ENCODE measurements around the gene DNAH9.

The DNAH9 gene

DNA sequence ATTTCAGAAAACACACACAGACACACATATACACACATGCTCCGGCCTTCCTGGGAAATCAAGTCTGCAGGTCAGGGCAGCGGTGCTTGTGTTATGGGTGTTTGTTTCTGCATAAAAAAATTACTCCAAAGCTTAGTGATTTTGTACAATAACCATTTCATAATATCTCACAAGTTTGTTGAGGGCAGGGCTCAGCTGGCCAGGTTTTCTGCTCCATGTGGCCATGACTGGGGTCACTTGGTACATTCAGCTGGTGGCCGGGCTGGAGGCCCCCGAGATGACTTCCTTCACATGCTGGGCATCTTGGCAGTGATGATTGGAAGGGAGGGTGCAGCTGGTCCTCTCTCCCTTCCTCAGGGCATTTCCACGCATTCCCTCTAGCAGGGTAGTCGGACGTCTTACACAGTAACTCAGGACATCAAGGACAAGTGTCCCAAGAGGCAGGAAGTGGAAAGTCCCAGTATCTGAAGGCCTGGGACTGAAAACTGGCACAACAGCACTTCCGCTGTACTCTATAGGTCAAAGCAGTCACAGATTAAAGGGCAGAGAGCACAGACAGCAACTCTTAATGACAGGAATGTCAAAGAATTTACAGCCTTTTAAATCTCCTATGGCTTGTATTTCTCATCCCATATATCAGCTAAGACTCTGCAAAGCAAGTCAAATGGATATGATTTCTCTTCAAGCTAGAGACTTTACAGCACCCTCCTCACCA is 271.6 kb downstream of the DNAH9 start:
- no peaks in the 10 kb centered on the region for H3K27me3 ChIP-seq
- DNase-seq = no peak
- H3K9me3 ChIP-seq = no peaks in the 10 kb centered on the region
- H3K36me3 ChIP-seq = no peaks in the 10 kb centered on the region
- H3K4me1 ChIP-seq = no peaks in the 10 kb centered on the region
- TF ChIP-seq, protein P1, sequence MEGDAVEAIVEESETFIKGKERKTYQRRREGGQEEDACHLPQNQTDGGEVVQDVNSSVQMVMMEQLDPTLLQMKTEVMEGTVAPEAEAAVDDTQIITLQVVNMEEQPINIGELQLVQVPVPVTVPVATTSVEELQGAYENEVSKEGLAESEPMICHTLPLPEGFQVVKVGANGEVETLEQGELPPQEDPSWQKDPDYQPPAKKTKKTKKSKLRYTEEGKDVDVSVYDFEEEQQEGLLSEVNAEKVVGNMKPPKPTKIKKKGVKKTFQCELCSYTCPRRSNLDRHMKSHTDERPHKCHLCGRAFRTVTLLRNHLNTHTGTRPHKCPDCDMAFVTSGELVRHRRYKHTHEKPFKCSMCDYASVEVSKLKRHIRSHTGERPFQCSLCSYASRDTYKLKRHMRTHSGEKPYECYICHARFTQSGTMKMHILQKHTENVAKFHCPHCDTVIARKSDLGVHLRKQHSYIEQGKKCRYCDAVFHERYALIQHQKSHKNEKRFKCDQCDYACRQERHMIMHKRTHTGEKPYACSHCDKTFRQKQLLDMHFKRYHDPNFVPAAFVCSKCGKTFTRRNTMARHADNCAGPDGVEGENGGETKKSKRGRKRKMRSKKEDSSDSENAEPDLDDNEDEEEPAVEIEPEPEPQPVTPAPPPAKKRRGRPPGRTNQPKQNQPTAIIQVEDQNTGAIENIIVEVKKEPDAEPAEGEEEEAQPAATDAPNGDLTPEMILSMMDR (IDR thresholded peaks at IDR 0.05; ENCODE audit: low read depth, low read length) = no peak
- H3K4me3 ChIP-seq (ENCODE audit: low read depth, low read length) = no peak overlapping the region

DNA sequence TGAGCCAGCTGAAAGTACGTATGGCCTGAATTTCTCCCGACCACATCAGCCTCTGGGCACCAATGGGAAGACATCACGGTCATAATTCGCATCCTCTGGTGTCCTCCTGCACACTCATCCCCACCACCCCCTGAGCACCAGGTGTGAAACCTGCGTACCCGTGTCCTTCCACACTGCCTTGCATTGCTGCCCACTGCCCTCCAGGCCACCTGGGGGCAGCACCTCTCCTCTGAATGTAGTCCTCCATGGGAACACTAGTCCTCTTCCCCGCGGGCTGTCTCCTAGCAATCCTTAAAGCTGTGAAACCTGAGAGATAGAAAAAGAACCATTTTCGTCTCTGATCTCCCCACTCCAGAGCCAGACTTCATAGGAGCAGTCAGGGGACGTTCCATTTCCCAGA is 273.5 kb downstream of the DNAH9 start:
- DNase-seq = peak; percentile 4
- H3K27me3 ChIP-seq = no peaks in the 10 kb centered on the region
- no peaks in the 10 kb centered on the region for H3K9me3 ChIP-seq
- no peak overlapping the region for H3K4me3 ChIP-seq (ENCODE audit: low read depth, low read length)
- TF ChIP-seq, protein P1 (IDR thresholded peaks at IDR 0.05; ENCODE audit: low read depth, low read length) = no peak
- no peaks in the 10 kb centered on the region for H3K4me1 ChIP-seq
- H3K36me3 ChIP-seq = no peaks in the 10 kb centered on the region

DNA sequence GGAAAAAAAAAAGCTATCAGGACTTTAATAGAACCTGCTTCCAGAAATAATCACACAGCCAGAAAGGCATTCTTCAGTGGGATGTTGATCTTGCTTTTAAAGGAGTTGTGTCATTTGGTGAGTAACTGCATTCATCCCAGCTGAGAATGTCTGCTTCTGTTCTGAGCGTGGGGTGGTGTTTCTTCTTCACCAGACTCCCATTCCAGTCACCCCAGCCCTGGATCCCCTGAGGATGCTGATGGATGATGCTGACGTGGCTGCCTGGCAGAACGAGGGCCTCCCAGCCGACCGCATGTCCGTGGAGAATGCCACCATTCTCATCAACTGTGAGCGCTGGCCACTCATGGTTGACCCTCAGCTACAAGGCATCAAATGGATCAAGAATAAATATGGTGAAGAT is 276.5 kb downstream of the DNAH9 start:
- TF ChIP-seq, protein P1 (IDR thresholded peaks at IDR 0.05; ENCODE audit: low read depth, low read length) = no peak
- H3K27me3 ChIP-seq = no peaks in the 10 kb centered on the region
- no peak for DNase-seq
- H3K4me3 ChIP-seq (ENCODE audit: low read depth, low read length) = no peak overlapping the region
- H3K9me3 ChIP-seq = no peaks in the 10 kb centered on the region
- no peaks in the 10 kb centered on the region for H3K4me1 ChIP-seq
- no peaks in the 10 kb centered on the region for H3K36me3 ChIP-seq

DNA sequence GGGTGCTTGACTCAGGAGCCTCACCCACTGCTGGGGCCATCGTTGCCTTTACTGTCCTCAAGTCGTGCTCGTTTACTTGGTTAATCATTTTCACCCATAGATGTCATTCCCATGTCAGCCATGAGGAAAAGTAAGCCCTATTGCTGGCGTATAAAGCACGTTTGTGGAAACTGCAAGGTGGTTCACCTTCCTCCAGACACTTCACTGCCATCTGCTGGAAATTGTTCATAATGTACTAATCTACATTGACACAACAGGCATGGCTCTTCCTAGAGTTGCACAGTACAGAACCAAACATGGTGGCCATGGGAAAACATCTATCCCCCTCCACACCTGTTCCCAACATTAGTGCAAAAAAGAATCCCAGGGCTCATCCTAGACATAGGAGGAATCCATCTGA is 282.4 kb downstream of the DNAH9 start:
- Histone ChIP-seq H3K4me1 (no peaks in the 10 kb centered on the region), H3K4me3 (ENCODE audit: low read depth, low read length) (no peak overlapping the region), H3K27me3 (no peaks in the 10 kb centered on the region), H3K9me3 (no peaks in the 10 kb centered on the region), H3K36me3 (no peaks in the 10 kb centered on the region)
- TF ChIP-seq, protein P1 (IDR thresholded peaks at IDR 0.05; ENCODE audit: low read depth, low read length) = no peak
- DNase-seq = no peak

DNA sequence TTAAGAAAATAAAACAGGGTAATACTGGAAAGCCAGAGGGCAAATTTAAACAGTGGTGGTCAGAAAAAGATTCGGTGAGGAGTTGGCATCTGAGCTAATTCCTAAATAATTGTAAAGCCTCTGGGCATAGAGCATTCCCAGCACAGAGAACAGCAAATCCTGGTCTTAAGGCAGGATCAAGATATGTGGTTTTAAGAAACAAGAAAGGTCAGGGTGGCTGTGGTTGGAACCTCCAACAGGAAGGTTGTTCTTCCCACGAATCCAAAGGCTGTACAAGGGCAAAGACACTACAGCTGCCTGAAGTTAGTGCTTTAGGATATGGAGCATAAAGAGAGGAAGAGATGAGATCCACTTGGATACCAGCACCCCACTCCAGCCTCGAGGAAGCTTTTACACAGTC is 284.4 kb downstream of the DNAH9 start:
- no peaks in the 10 kb centered on the region for H3K9me3 ChIP-seq
- H3K36me3 ChIP-seq = no peaks in the 10 kb centered on the region
- no peaks in the 10 kb centered on the region for H3K27me3 ChIP-seq
- DNase-seq = no peak
- no peaks in the 10 kb centered on the region for H3K4me1 ChIP-seq
- no peak overlapping the region for H3K4me3 ChIP-seq (ENCODE audit: low read depth, low read length)
- TF ChIP-seq, protein P1 (IDR thresholded peaks at IDR 0.05; ENCODE audit: low read depth, low read length) = no peak

DNA sequence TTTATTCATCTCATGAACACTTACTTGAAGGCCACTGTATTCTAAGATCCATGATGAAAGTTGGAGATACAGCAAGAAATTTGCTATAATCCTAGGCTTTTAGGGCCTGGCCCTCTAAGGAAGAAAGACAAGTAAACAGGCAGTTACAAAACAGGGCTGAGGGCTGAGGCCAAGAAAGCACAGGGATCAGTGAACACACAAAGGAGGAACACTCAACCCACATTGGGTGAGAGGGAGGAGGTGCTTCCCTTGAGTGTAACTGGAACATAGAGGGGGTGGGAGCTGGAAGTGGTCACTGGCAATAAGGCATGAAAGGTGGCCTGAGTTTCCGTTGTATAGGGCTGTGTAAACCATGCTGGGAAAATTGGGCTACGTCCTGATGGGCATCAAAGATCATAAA is 286.8 kb downstream of the DNAH9 start:
- no peaks in the 10 kb centered on the region for H3K27me3 ChIP-seq
- H3K4me1 ChIP-seq = no peaks in the 10 kb centered on the region
- H3K36me3 ChIP-seq = no peaks in the 10 kb centered on the region
- no peak for DNase-seq
- H3K9me3 ChIP-seq = no peaks in the 10 kb centered on the region
- H3K4me3 ChIP-seq (ENCODE audit: low read depth, low read length) = no peak overlapping the region
- TF ChIP-seq, protein P1 (IDR thresholded peaks at IDR 0.05; ENCODE audit: low read depth, low read length) = no peak

All from BE2C (cell line).